Heart left ventricle (tissue), 16 donors: ENCODE results near the gene PRR22. TPM values are rescaled to one million over a fixed set of nuclear protein-coding genes. Genes with fewer than 3 reads are reported as not detected.
A peak's percentile ranks its signal among the peaks of the same experiment; 100 is the strongest.

Experiments
- ATAC-seq, 4 donors: fragments of 200-7000 bp; cut with Tn5 transposase; one replicate each; pipeline ENCODE4 v1.9.1; 2020 to 2022; ENCODE audit warnings: moderate library complexity in 4 of 4, mild to moderate bottlenecking in 3 of 4, moderate number of reproducible peaks in 1 of 4
- DNase-seq, 5 donors: peaks; one replicate each; pipeline ENCODE4 v3.0.0-alpha.2; 2020
- H3K27ac ChIP-seq, 12 donors: fragments of 200-600 bp; sonication (generic) in 4 of 12; one replicate each; pipeline versions ENCODE4 v1.5.0 to v1.8.0; 2016 to 2022; ENCODE audit warnings: mild to moderate bottlenecking in 2 of 12
- H3K27me3 ChIP-seq, 9 donors: fragments of 200-600 bp; sonication (generic) in 2 of 9; one replicate each; pipeline versions ENCODE4 v1.5.1 to v1.8.0; 2016 to 2022; ENCODE audit warnings: mild to moderate bottlenecking in 3 of 9
- H3K36me3 ChIP-seq, 9 donors: fragments of 200-600 bp; sonication (generic) in 2 of 9; one replicate each; pipeline versions ENCODE4 v1.5.0 to v1.8.0; 2018 to 2022; ENCODE audit warnings: mild to moderate bottlenecking in 2 of 9
- H3K4me1 ChIP-seq, 12 donors: fragments of 200-600 bp; sonication (generic) in 4 of 12; one replicate each; pipeline versions ENCODE4 v1.5.0 to v1.8.0; 2016 to 2022; ENCODE audit warnings: mild to moderate bottlenecking in 3 of 12
- H3K4me3 ChIP-seq, 12 donors: fragments of 200-600 bp; sonication (generic) in 4 of 12; one replicate each; pipeline versions ENCODE4 v1.5.0 to v1.8.0; 2017 to 2022; ENCODE audit warnings: mild to moderate bottlenecking in 9 of 12, moderate library complexity in 4 of 12
- H3K9me3 ChIP-seq, 12 donors: fragments of 200-600 bp; sonication (generic) in 4 of 12; one replicate each; pipeline versions ENCODE4 v1.5.0 to v1.8.0; 2016 to 2022; ENCODE audit warnings: mild to moderate bottlenecking in 1 of 12
- CTCF ChIP-seq, 12 donors: fragments of 200-600 bp; sonication (generic) in 4 of 12; IDR thresholded peaks; one replicate each; pipeline versions ENCODE4 v1.5.0 to v1.8.0; 2018 to 2022; ENCODE audit warnings: antibody characterized with exemption in 12 of 12, mild to moderate bottlenecking in 5 of 12
- POLR2A ChIP-seq, 2 donors: fragments of 450-650 bp; IDR thresholded peaks; one replicate each; pipeline ENCODE4 v1.6.1; 2017; ENCODE audit warnings: antibody characterized with exemption in 2 of 2, mild to moderate bottlenecking in 2 of 2, moderate library complexity in 2 of 2
- WGBS, 4 donors: extraction: QIAGEN DNeasy Blood & Tissue Kit in 2 of 4; methylation state at CpG; one replicate each; pipeline versions ENCODE4 v1.1.5 to v1.1.7; 2013 to 2018; 5-methylcytosine and 5-hydroxymethylcytosine counted together
- intact Hi-C, 10 donors: fragments of 100-400 bp; cut with DNase I; formaldehyde crosslinking; loops; one replicate each; pipeline versions ENCODE4 v1.11.1 to v1.14.2; 2022
- polyA plus RNA-seq, 2 donors: library from polyadenylated mRNA; stranded (reverse); fragments of 200-250 nt; gene quantifications; one replicate each; pipeline ENCODE4 v1.2.3, GENCODE V29; 2013
- total RNA-seq, 9 donors: library from RNA; depleted of rRNA in 2 of 9; stranded (reverse); fragments of >200 nt in 2 of 9; fragmentation: NEBNext Ultra II Directional in 3 of 9; extraction: Animal tissue kit (Norgen Biotek cat#: 25700) in 3 of 9; gene quantifications; one replicate each; pipeline versions ENCODE4 v1.1.0 to v1.2.4, GENCODE V29; 2016 to 2023
- donor health status: ischemic (EF 13 %, LVEDD 7.1; RV severe dilation, severe dysfunction).
- donor health status: healthy with polysubstance abuse.
- donor health status: DM: no; HTN: yes; CAD: no.
- donor health status: DM: no; HTN: no; CAD: no.
- donor health status: ischemic (EF 25% LVEDD 6.9; RV normal size, moderate dysfunction).
- donor health status: ischemic (EF 25% LVEDD 5.7; RV mildly dilated, moderate dysfunction).
- donor health status: healthy.
- donor health status: DM: yes; HTN: yes; CAD: no.
- donor health status: ischemic (EF 35%, LVEDD 5.7; RV mildly dilated, moderate dysfunction).
- donor health status: nonischemic (EF 11% LVEDD 7.7; RV severe dilation, severe dysfunction).
- donor health status: DM: yes; HTN: yes; CAD: no.
- donor health status: PGD.
- donor health status: ischemic (EF 29% LVEDD 5.4; RV normal size, mild dysfunction).
- donor health status: nonischemic (EF 23%, LVEDD 6.1; RV moderate dilation, normal function).

The PRR22 gene
- total and polyA plus RNA-seq, 11 donors: 0.91 to 1.9 (median 1.1) TPM; not detected in 2

- H3K27me3 ChIP-seq: peaks cover 5 to 36% (median 18%) of the 10 kb centered on the region in 9 donors
- H3K27ac ChIP-seq: no peak overlapping the region
- DNase-seq: no peak
- H3K4me3 ChIP-seq: no peak overlapping the region
- H3K4me1 ChIP-seq: peaks cover 0 to 27% (median 8%) of the 10 kb centered on the region in 12 donors
- no peaks in the 10 kb centered on the region for H3K36me3 ChIP-seq
- no peaks in the 10 kb centered on the region for H3K9me3 ChIP-seq
- ATAC-seq: no peak
- 86 to 95% (median 91%) methylated on average over 5 of the region's 5 CpGs for WGBS, 4 donors
- intact Hi-C loops: loop anchor here in 8 of 10 donors (2.0 to 10.0 kb wide), 8 partner anchors 20 to 218 kb away; partner anchors contain the start of gene RANBP3 (in 1 of the 8)
- TF ChIP-seq POLR2A (IDR thresholded peaks at IDR 0.05): no peak
- no peak for TF ChIP-seq CTCF (IDR thresholded peaks at IDR 0.05)
Measured at GRCh38 chr19:5806905-5807304, 22.4 kb upstream of the PRR22 start.

GRCh38 chr19:5806133-5806489 is 21.6 kb upstream of the PRR22 start:
- peak overlapping the region in 4 of 12 donors; percentile 40 to 56 (median 52) for H3K4me3 ChIP-seq
- H3K9me3 ChIP-seq: no peaks in the 10 kb centered on the region
- H3K27ac ChIP-seq: peak overlapping the region in 4 of 12 donors; percentile 77 to 86 (median 81)
- no peaks in the 10 kb centered on the region for H3K36me3 ChIP-seq
- DNase-seq (no peak), ATAC-seq (no peak)
- intact Hi-C loops: loop anchor here in 8 of 10 donors (2.0 to 10.0 kb wide), 8 partner anchors 21 to 219 kb away; partner anchors contain the start of gene RANBP3 (in 1 of the 8)
- WGBS, 4 donors: 17 to 26% (median 22%) methylated on average over 6 of the region's 6 CpGs
- TF ChIP-seq CTCF (IDR thresholded peaks at IDR 0.05) (no peak), POLR2A (IDR thresholded peaks at IDR 0.05) (no peak)
- peaks cover 0 to 30% (median 8%) of the 10 kb centered on the region in 12 donors for H3K4me1 ChIP-seq
- H3K27me3 ChIP-seq: peaks cover 7 to 41% (median 25%) of the 10 kb centered on the region in 9 donors

GRCh38 chr19:5805462-5806132 is 21.1 kb upstream of the PRR22 start:
- 1 to 3% (median 1%) methylated on average over 25 to 46 of the region's 46 CpGs for WGBS, 4 donors
- peak overlapping the region in 10 of 12 donors; percentile 43 to 86 (median 76) for H3K27ac ChIP-seq
- intact Hi-C loops: loop anchor here in 9 of 10 donors (2.0 to 10.0 kb wide), 9 partner anchors 21 to 219 kb away; partner anchors contain the start of gene RANBP3 (in 1 of the 9)
- peaks cover 7 to 44% (median 26%) of the 10 kb centered on the region in 9 donors for H3K27me3 ChIP-seq
- no peaks in the 10 kb centered on the region for H3K9me3 ChIP-seq
- peak overlapping the region in 11 of 12 donors; percentile 21 to 56 (median 40) for H3K4me3 ChIP-seq
- TF ChIP-seq POLR2A (IDR thresholded peaks at IDR 0.05) (no peak), CTCF (IDR thresholded peaks at IDR 0.05) (peak; percentile 45 to 75 (median 60))
- H3K36me3 ChIP-seq: no peaks in the 10 kb centered on the region
- ATAC-seq (peak; percentile 61 to 70 (median 66)), DNase-seq (peak; percentile 54 to 83 (median 73))
- peaks cover 0 to 30% (median 8%) of the 10 kb centered on the region in 12 donors for H3K4me1 ChIP-seq
